Mesenchymal stem cell (in vitro differentiated cells and primary cell): ENCODE results near the gene PHF3. TPM values are rescaled to one million over a fixed set of nuclear protein-coding genes. Genes with fewer than 3 reads are reported as not detected.

Source experiments
- DNase-seq: peaks from one replicate; pipeline ENCODE4 v3.0.0-alpha.2; 2013
- H2AFZ ChIP-seq: one replicate; pipeline ENCODE4 v1.6.1; 2013; ENCODE audit warnings: low read depth, mild to moderate bottlenecking, control low read depth, inconsistent platforms, low read length, moderate library complexity
- H2AK5ac ChIP-seq: 2 replicates; pipeline ENCODE4 v1.6.1; 2013; ENCODE audit warnings: low read length, moderate library complexity, mild to moderate bottlenecking, inconsistent platforms; ENCODE audit not compliant: severe bottlenecking
- H2BK120ac ChIP-seq: one replicate; pipeline ENCODE4 v1.6.1; 2013; ENCODE audit warnings: low read depth, mild to moderate bottlenecking, inconsistent platforms, low read length, moderate library complexity
- H2BK12ac ChIP-seq, 2 experiments: one replicate each; pipeline ENCODE4 v1.6.1; 2013; ENCODE audit warnings: inconsistent platforms in 2 of 2, low read length in 2 of 2, mild to moderate bottlenecking in 2 of 2, moderate library complexity in 2 of 2, control low read depth in 1 of 2
- H2BK15ac ChIP-seq: one replicate; pipeline ENCODE4 v1.6.1; 2013; ENCODE audit warnings: mild to moderate bottlenecking, low read depth, inconsistent platforms; ENCODE audit not compliant: poor library complexity, severe bottlenecking
- H2BK5ac ChIP-seq: 2 replicates; pipeline ENCODE4 v1.6.1; 2013; ENCODE audit warnings: low read depth, mild to moderate bottlenecking, low read length, control low read depth, inconsistent platforms; ENCODE audit not compliant: poor library complexity, severe bottlenecking
- H3K14ac ChIP-seq, 2 experiments: one replicate each; pipeline ENCODE4 v1.6.1; 2013; ENCODE audit warnings: inconsistent platforms in 2 of 2, low read length in 2 of 2, control low read depth in 1 of 2, mild to moderate bottlenecking in 1 of 2, moderate library complexity in 1 of 2
- H3K18ac ChIP-seq, 2 experiments: one replicate each; pipeline ENCODE4 v1.6.1; 2013; ENCODE audit warnings: inconsistent platforms in 2 of 2, low read length in 2 of 2, control low read depth in 1 of 2, low read depth in 1 of 2, mild to moderate bottlenecking in 1 of 2
- H3K23ac ChIP-seq, 2 experiments: one replicate each; pipeline ENCODE4 v1.6.1; 2013; ENCODE audit warnings: inconsistent platforms in 2 of 2, low read length in 2 of 2, mild to moderate bottlenecking in 2 of 2, moderate library complexity in 2 of 2, control low read depth in 1 of 2
- H3K27ac ChIP-seq: 2 replicates; pipeline ENCODE4 v1.5.1; 2013; ENCODE audit warnings: mild to moderate bottlenecking, moderate library complexity, low read length, control low read depth, inconsistent platforms; ENCODE audit not compliant: poor library complexity, severe bottlenecking
- H3K27me3 ChIP-seq, 2 experiments: 2 replicates each; pipeline versions ENCODE4 v1.6.1 to v1.7.0; 2013; ENCODE audit warnings: low read length in 2 of 2, mild to moderate bottlenecking in 2 of 2, moderate library complexity in 2 of 2, control low read depth in 1 of 2, inconsistent platforms in 1 of 2; ENCODE audit not compliant: control insufficient read depth in 1 of 2, insufficient read depth in 1 of 2
- H3K36me3 ChIP-seq, 2 experiments: 2 replicates each; pipeline versions ENCODE4 v1.6.1 to v1.7.0; 2013; ENCODE audit warnings: low read length in 2 of 2, control low read depth in 1 of 2, inconsistent platforms in 1 of 2, low read depth in 1 of 2, mild to moderate bottlenecking in 1 of 2; ENCODE audit not compliant: insufficient read depth in 2 of 2, control insufficient read depth in 1 of 2
- H3K4ac ChIP-seq, 2 experiments: one replicate each; pipeline ENCODE4 v1.6.1; 2013; ENCODE audit warnings: inconsistent platforms in 2 of 2, low read length in 2 of 2, mild to moderate bottlenecking in 2 of 2, moderate library complexity in 2 of 2, control low read depth in 1 of 2, low read depth in 1 of 2
- H3K4me1 ChIP-seq: 2 replicates; pipeline ENCODE4 v1.6.1; 2013; ENCODE audit warnings: low read depth, low read length, control low read depth; ENCODE audit not compliant: control insufficient read depth, insufficient read depth
- H3K4me2 ChIP-seq: 2 replicates; pipeline ENCODE4 v1.6.1; 2013; ENCODE audit warnings: low read length, mild to moderate bottlenecking, inconsistent platforms; ENCODE audit not compliant: poor library complexity, severe bottlenecking
- H3K4me3 ChIP-seq, 2 experiments: 2 replicates each; pipeline versions ENCODE4 v1.5.1 to v1.7.0; 2013; ENCODE audit warnings: low read length in 2 of 2, mild to moderate bottlenecking in 2 of 2, control low read depth in 1 of 2, low read depth in 1 of 2; ENCODE audit not compliant: insufficient read depth in 1 of 2
- H3K79me1 ChIP-seq: replicated peaks from 2 replicates; pipeline ENCODE4 v1.6.1; 2013; ENCODE audit warnings: mild to moderate bottlenecking, control low read depth, low read length, inconsistent platforms; ENCODE audit not compliant: poor library complexity, severe bottlenecking
- H3K9ac ChIP-seq: 2 replicates; pipeline ENCODE4 v1.7.0; 2013; ENCODE audit warnings: mild to moderate bottlenecking, low read length, moderate library complexity
- H3K9me3 ChIP-seq: 2 replicates; pipeline ENCODE4 v1.7.0; 2013; ENCODE audit warnings: mild to moderate bottlenecking, low read length; ENCODE audit not compliant: control insufficient read depth
- H4K8ac ChIP-seq: one replicate; pipeline ENCODE4 v1.6.1; 2013; ENCODE audit warnings: inconsistent platforms, mild to moderate bottlenecking, low read length, moderate library complexity
- H4K91ac ChIP-seq: one replicate; pipeline ENCODE4 v1.6.1; 2013; ENCODE audit warnings: mild to moderate bottlenecking, low read length, inconsistent platforms
- WGBS: methylation state at CpG from one replicate; pipeline ENCODE4 v1.1.7; 2013; ENCODE audit warnings: mixed read lengths; 5-methylcytosine and 5-hydroxymethylcytosine counted together
- small RNA-seq: library from polyadenylated mRNA; stranded (forward); fragments of <200 nt; extraction: miRNeasy Mini kit (QIAGEN cat#:217004); gene quantifications from one replicate; pipeline ENCODE3, GENCODE V24; 2013; ENCODE audit warnings: low read depth

Gene PHF3

GRCh38 chr6:63764318-63764916 is 128.8 kb downstream of the PHF3 start:
- WGBS = no CpG with 5 or more reads among the region's 4 CpGs
- Histone ChIP-seq H2BK120ac (no peak overlapping the region), H3K9me3 (peaks cover 5% of the 10 kb centered on the region), H3K4me1 (no peaks in the 10 kb centered on the region), H3K36me3 (no peaks in the 10 kb centered on the region), H2AFZ (no peak overlapping the region), H2BK5ac (no peak overlapping the region), H3K27me3 (no peaks in the 10 kb centered on the region), H3K79me1 (no peaks in the 10 kb centered on the region), H3K14ac (no peak overlapping the region), H2AK5ac (no peak overlapping the region), H3K4ac (no peak overlapping the region), H4K8ac (no peak overlapping the region), H2BK12ac (no peak overlapping the region), H3K18ac (no peak overlapping the region), H2BK15ac (no peak overlapping the region), H3K4me2 (no peak overlapping the region), H3K9ac (peak overlapping the region; percentile 56), H4K91ac (no peak overlapping the region), H3K23ac (no peak overlapping the region), H3K4me3 (no peak overlapping the region), H3K27ac (no peak overlapping the region)
- peak; percentile 53 for DNase-seq

Small RNAs within 50 kb of the gene (small RNA-seq; reads per million reads assigned to genes)
- not detected for gene AL513043.1
